ENCODE measurements around the gene FXN. TPM values are rescaled to one million over a fixed set of nuclear protein-coding genes. Genes with fewer than 3 reads are reported as not detected.

Gene FXN
- polyA plus RNA-seq, 1 experiment, result 9.2 TPM

DNA sequence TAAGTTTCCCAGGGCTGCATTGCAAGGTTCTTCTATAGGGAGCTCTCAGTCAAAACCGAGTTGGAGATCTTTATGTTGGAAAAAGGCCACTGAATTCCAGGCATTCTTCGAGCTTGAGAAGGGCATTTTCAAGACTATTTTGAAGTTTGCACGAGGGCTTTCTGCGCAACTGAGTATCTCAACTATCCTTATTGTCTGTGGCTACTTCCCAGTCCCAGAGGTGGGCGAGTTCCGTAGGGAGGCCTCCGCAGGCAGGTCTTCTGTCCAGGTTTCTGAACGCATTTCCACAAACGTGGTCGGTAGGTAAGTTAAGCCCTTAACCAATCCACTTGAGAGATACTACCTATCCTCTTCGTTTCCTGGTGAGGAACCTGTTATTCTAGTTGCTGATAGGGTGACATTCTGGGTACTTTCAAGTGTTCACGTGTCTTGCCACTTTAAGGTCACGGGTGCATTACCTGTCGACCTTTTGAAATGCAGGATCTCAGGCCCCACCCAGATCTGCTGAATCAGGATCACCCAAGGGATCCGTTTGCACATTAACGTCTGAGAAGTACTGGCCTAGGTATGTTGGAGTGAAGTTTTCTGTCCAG lies 87.1 kb downstream of the FXN start:
- ChIA-PET POLR2A (no interaction called here), CTCF (interaction anchor here (0.8 to 1.2 kb wide), 2 partner anchors 71 to 86 kb away, joined by 3 to 5 read pairs; no protein-coding TSS in a partner anchor)
- DNase-seq (ENCODE audit: low read depth), result no peak
- Histone ChIP-seq H3K4me3 (ENCODE audit: low read depth, low read length) (peak overlapping the region; percentile 48), H3K36me3 (ENCODE audit: control insufficient read depth, insufficient read depth, low read length) (no peaks in the 10 kb centered on the region), H3K27me3 (ENCODE audit: control insufficient read depth, insufficient read depth, low read length) (no peaks in the 10 kb centered on the region)
- TF ChIP-seq, protein P1, sequence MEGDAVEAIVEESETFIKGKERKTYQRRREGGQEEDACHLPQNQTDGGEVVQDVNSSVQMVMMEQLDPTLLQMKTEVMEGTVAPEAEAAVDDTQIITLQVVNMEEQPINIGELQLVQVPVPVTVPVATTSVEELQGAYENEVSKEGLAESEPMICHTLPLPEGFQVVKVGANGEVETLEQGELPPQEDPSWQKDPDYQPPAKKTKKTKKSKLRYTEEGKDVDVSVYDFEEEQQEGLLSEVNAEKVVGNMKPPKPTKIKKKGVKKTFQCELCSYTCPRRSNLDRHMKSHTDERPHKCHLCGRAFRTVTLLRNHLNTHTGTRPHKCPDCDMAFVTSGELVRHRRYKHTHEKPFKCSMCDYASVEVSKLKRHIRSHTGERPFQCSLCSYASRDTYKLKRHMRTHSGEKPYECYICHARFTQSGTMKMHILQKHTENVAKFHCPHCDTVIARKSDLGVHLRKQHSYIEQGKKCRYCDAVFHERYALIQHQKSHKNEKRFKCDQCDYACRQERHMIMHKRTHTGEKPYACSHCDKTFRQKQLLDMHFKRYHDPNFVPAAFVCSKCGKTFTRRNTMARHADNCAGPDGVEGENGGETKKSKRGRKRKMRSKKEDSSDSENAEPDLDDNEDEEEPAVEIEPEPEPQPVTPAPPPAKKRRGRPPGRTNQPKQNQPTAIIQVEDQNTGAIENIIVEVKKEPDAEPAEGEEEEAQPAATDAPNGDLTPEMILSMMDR (IDR thresholded peaks at IDR 0.05; ENCODE audit: insufficient read depth, low read depth, low read length), result no peak

DNA sequence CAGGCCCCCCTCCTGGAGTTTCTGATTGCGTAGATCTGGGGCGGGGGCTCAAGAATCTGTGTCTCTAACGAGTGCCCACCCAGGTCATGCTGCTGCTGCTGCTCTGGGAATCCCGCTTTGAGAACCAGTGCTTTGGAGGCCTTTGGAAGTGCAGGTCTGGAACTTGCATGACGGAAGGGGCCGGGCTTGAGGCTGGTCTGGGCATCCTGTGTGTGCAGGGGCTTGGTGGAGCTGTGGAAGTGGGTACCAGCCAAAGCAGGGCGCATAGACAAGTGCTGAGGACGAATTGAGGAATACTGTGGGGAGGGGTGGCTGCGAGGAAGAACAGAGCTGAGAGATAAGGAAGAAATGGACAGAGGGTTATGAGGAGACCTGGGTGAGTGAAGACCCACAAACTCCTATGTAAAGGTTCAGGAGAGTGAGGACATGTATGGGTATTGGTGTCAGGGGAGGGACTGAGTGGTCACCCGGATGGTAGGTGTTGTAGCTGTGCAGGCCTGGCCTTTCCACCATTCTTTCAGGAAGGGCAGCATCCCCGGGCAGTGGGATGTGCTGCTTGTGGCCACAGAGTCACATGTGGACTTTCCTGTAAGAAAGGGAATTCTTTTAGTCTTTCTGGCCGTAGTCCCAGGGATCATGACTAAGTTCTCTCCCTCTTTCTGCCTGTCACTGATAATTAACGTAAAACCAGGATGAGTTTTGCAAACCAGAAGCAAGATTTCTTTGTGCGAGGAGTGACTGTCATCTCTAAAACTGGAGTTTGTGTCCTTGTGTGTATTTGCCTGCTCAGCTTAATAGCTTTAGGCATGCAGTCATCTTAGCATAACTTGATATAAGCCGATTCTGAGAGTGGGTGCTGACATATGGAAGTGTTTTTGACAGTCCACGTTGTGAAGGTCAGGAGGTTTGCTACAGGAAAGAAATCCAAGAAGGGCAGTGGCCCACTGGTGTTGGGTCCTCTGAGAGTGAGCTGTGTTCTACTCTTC lies 95.2 kb downstream of the FXN start:
- TF ChIP-seq, protein P1 (IDR thresholded peaks at IDR 0.05; ENCODE audit: insufficient read depth, low read depth, low read length), result no peak
- Histone ChIP-seq H3K36me3 (ENCODE audit: control insufficient read depth, insufficient read depth, low read length) (no peaks in the 10 kb centered on the region), H3K27me3 (ENCODE audit: control insufficient read depth, insufficient read depth, low read length) (no peaks in the 10 kb centered on the region), H3K4me3 (ENCODE audit: low read depth, low read length) (no peak overlapping the region)
- POLR2A ChIA-PET, result interaction anchor here (1.1 kb wide), 1 partner anchor 45 kb away, joined by 3 read pairs; no protein-coding TSS in a partner anchor
- CTCF ChIA-PET, result interaction anchor here (1.2 to 1.6 kb wide), 3 partner anchors 30 to 77 kb away, joined by 3 to 4 read pairs (median 3); no protein-coding TSS in a partner anchor
- DNase-seq (ENCODE audit: low read depth), result peak; percentile 66

DNA sequence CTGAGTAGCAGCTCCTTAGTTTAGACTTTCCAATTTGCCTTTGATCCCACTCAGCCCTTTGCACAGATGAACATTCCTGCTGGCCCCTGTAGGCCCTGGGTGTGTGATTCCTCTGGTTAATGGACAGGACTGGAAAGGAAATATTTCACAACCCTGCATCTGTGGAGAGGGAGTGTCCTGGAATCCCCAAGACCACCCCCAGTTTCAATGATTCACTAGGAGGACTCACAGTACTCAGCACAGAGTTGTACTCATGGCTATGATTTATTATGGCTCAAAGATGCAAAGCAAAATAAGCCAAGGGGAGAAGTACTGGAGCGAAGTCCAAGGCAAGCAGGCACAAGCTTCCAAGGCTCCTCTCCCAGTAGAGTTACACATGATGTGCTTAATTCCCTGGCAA lies 96.1 kb downstream of the FXN start:
- POLR2A ChIA-PET, result interaction anchor here (1.1 kb wide), 1 partner anchor 46 kb away, joined by 3 read pairs; no protein-coding TSS in a partner anchor
- CTCF ChIA-PET, result interaction anchor here (0.7 to 1.6 kb wide), 4 partner anchors 29 to 78 kb away, joined by 3 to 4 read pairs (median 3); no protein-coding TSS in a partner anchor
- Histone ChIP-seq H3K27me3 (ENCODE audit: control insufficient read depth, insufficient read depth, low read length) (no peaks in the 10 kb centered on the region), H3K36me3 (ENCODE audit: control insufficient read depth, insufficient read depth, low read length) (no peaks in the 10 kb centered on the region), H3K4me3 (ENCODE audit: low read depth, low read length) (no peak overlapping the region)
- TF ChIP-seq, protein P1 (IDR thresholded peaks at IDR 0.05; ENCODE audit: insufficient read depth, low read depth, low read length), result no peak
- DNase-seq (ENCODE audit: low read depth), result peak; percentile 76

GRCh38 chr9:69132361-69132760 lies 96.8 kb downstream of the FXN start:
- POLR2A ChIA-PET, result no interaction called here
- no peaks in the 10 kb centered on the region for H3K27me3 ChIP-seq (ENCODE audit: control insufficient read depth, insufficient read depth, low read length)
- no peak for DNase-seq (ENCODE audit: low read depth)
- TF ChIP-seq, protein P1 (IDR thresholded peaks at IDR 0.05; ENCODE audit: insufficient read depth, low read depth, low read length), result no peak
- no peaks in the 10 kb centered on the region for H3K36me3 ChIP-seq (ENCODE audit: control insufficient read depth, insufficient read depth, low read length)
- H3K4me3 ChIP-seq (ENCODE audit: low read depth, low read length), result no peak overlapping the region
- CTCF ChIA-PET, result interaction anchor here (1.6 kb wide), 1 partner anchor 79 kb away, joined by 4 read pairs; no protein-coding TSS in a partner anchor

DNA sequence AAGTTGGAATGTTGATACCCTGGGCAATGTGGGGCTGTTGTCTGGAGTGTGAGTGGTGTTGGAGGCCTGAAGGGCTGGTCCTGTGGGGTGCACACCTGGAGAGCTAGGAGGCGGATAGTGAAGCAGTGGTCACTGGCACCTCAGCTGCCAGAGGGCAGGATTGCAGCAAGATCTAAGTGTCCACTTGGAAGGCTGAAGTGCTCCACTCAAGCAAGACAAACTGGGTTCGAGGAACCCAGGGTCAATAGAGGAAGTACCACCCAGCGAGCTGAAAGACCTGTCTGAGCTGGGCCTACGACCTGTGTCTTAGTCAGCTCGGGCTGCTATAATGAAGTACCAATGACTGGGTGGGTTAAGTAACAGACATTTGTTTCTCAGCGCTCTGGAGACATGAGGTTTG lies 98.9 kb downstream of the FXN start:
- POLR2A ChIA-PET, result no interaction called here
- H3K36me3 ChIP-seq (ENCODE audit: control insufficient read depth, insufficient read depth, low read length), result no peaks in the 10 kb centered on the region
- TF ChIP-seq, protein P1 (IDR thresholded peaks at IDR 0.05; ENCODE audit: insufficient read depth, low read depth, low read length), result no peak
- no peak for DNase-seq (ENCODE audit: low read depth)
- CTCF ChIA-PET, result interaction anchor here (1.5 to 1.8 kb wide), 2 partner anchors 10 to 81 kb away, joined by 4 to 5 read pairs; no protein-coding TSS in a partner anchor
- H3K4me3 ChIP-seq (ENCODE audit: low read depth, low read length), result no peak overlapping the region
- H3K27me3 ChIP-seq (ENCODE audit: control insufficient read depth, insufficient read depth, low read length), result no peaks in the 10 kb centered on the region

All from BJ (cell line).